Activated naive CD4-positive, alpha-beta T cell treated with Interleukin-2 at 50 U/mL for 16 hours (primary cell): Measurements from ENCODE around the gene CCSER1.
"Not testable (repeated sequence)": the region's sequence is repeated elsewhere in the genome, so short reads cannot be mapped to it uniquely, and the experiment has no call there.

ENCODE experiments used
- DNase-seq: peaks from one replicate; pipeline ENCODE4 v3.0.0-alpha.2; 2020

Gene CCSER1

DNA sequence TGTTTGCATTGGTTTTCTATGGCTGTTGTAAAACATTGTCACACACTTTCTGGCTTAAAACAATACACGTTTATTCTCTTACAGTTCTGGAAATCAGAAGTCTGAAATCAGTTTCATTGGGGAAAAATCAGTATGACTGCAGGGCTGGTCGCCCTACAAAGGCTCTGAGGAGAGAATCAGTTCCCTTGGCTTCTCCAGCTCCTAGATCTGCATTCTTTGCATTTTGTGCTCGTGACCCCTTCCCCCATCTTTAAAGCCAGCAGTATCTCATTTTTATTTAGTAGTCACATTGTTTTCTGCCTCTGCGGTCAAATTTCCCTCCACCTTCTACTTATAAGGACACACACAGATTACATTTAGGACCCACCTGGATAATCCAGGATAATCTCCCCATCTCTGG is 1326.9 kb downstream of the CCSER1 start:
- no peak for DNase-seq

GRCh38 chr4:91462566-91462965 is 1335.4 kb downstream of the CCSER1 start:
- DNase-seq: not testable (repeated sequence)

- no peak for DNase-seq
These were observed 1343.5 kb downstream of the CCSER1 start for GRCh38 chr4:91470671-91471070.

GRCh38 chr4:91471280-91471679 is 1344.1 kb downstream of the CCSER1 start:
- DNase-seq: no peak

- no peak for DNase-seq
These were observed 1344.9 kb downstream of the CCSER1 start for GRCh38 chr4:91472046-91472445.

- DNase-seq: no peak
These were observed 1358.2 kb downstream of the CCSER1 start for GRCh38 chr4:91485415-91485814.

DNA sequence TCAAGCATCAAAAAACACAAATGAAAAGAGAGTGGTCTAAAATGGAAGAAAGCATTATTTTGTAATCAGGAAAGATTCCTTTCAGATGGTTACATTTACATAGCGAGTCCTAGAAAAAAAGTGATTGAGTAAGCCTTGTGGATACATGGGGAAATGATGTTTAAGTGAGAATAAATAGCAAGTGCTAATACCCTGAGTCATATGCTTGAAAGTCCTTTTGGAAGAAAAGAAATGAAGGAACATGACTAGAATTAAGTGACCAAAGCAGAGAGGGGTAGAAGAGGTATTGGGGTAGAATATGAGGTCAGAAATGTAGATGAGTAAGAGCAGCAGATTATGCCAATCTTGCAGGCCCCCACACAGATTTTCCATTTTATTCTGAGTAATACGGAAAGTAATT is 1361.8 kb downstream of the CCSER1 start:
- DNase-seq: no peak

DNA sequence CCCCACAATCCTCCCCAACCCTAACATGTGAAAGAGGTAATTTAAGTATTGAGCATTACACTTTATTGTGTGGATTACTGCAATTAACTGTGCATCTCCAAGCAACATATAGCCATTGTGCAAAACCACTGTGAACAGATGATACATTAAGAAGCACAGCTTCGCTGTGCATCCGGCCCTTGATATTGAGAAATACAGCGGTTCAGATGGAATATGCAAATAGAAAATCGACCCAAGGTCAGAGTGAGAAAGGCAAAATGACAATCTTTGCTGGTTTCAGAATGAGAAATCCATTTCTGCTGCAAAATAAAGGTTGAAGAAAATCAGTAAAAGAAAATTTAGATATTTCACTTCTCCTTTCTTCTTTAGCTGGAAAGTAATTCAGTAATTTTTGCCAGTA is 1370.7 kb downstream of the CCSER1 start:
- no peak for DNase-seq

DNA sequence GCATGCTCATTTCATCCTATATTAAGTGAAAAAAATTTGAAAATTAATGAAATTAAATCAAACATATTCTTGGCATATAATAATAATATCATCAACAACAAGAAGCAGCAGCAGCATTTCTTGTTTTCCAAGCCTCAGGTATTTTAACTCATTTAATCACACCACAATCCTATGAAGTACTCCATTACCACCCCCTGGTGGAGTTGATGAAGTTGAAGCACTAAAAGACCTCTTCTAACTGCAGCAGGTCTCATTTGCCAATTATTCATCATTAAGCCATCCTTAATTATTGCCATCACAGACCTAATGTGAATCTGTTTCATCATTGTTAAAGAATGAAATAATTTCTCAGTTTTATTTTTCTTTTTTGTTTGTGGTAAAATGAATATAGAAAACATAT is 1375.2 kb downstream of the CCSER1 start:
- DNase-seq: no peak

GRCh38 chr4:91513326-91513725 is 1386.1 kb downstream of the CCSER1 start:
- DNase-seq: no peak

DNA sequence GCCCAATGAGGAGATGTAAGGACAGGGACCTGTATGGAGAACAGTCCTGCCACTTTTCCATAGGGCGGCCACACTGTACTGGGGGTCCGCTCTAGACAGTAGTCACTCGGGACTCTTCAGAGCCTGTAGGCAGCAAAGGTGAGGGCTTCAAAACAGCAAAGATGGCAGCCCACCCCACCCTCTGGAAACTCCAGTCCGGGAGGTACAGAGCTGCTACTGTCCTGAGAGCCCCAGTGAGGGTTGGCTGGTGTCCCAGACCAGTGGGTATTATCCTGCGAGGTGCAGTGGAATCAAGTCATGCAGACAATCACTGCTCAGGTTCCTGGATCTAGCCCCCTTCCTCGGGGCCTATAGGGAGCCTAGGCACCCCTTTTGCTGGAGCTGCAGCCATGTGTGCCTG is 1392.0 kb downstream of the CCSER1 start:
- DNase-seq: no peak

- DNase-seq: no peak
These were observed 1398.4 kb downstream of the CCSER1 start for GRCh38 chr4:91525621-91526020.

DNA sequence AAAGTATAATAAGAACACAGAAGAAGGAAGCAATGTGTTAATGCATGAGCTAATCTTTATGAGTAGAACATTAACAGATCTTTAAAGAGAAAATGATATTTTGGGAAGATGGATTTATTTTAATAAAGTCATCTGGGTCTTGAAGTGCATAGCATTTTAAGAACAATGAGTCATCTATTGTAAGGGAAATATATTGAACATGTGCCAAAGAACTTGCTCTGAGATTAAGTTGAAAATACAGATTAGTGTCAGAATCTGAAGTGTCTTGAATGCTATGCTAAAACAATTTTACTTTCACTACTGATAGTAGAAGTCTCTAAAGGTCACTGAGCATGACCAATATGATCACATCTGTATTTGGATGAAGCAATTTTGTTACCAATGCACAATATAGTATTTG is 1399.9 kb downstream of the CCSER1 start:
- no peak for DNase-seq

GRCh38 chr4:91567594-91567993 is 1440.4 kb downstream of the CCSER1 start:
- no peak for DNase-seq

- DNase-seq: no peak
These were observed 1450.7 kb downstream of the CCSER1 start for GRCh38 chr4:91577864-91578263.

- DNase-seq: no peak
These were observed 1463.1 kb downstream of the CCSER1 start for GRCh38 chr4:91590260-91590659.

- no peak for DNase-seq
These were observed 1464.9 kb downstream of the CCSER1 start for GRCh38 chr4:91592125-91592524.

- DNase-seq: no peak
These were observed 1469.5 kb downstream of the CCSER1 start for GRCh38 chr4:91596718-91597117.

- DNase-seq: no peak
These were observed 1471.5 kb downstream of the CCSER1 start for GRCh38 chr4:91598696-91599095.

GRCh38 chr4:91600301-91600700 is 1473.1 kb downstream of the CCSER1 start:
- no peak for DNase-seq

DNA sequence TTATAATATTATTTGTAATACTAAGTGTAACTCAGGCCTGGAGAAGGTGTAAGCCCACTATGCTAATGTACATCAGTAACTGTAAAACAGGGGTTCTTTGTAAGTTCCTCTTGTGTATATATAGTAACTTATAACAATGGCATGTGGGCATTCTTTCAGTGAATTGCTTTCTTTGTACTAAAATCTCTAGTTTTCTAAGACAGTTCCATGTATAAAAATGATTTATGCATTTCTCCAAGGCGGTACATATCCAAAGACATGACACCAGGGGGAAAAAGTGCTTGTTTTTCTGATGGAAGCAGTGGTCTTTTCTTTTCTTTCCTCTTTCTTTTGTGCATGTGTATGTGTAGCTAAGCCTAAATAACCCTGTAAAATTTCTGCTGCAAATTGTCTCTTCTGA is 1474.2 kb downstream of the CCSER1 start:
- DNase-seq: no peak

DNA sequence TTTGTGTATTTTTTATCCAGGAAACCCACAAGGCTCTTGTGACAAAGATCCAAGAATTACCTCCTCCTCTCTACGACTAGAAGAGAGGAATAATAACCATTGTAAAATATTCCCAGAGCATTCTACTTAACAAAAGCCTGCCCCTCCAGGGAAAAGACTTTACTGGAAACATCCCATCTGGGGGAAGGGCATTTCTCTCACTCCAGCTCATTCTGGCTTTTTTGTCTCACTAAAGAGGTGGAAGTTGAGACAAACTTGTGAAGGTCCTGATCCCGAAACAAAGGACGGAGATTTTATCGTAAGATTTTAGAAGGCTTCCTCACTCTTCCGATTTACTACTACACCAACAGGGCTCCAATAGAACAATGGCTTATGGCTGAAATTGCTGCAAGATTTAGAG is 1484.6 kb downstream of the CCSER1 start:
- DNase-seq: no peak

DNA sequence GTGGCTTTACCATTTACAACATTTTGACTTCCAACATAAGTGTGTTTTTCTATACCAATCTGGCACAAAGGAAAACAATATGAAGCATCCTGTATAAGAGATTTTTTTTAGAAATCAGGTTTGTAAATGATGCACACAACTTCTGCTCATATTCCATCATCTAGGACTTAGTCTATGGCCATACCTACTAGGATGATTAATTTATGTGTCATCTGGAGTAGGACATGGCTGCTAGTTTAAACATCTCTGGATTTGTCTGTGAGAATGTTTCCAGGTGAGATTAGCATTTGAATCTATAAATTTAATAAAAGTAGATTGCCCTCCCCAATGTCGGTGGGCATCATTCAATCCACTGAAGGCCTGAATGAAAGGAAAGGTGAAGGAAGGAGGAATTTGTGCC is 1493.8 kb downstream of the CCSER1 start:
- DNase-seq: no peak

- no peak for DNase-seq
These were observed 1494.3 kb downstream of the CCSER1 start for GRCh38 chr4:91621446-91621845.

GRCh38 chr4:91622925-91623602 is 1495.9 kb downstream of the CCSER1 start:
- no peak for DNase-seq

- not testable (repeated sequence) for DNase-seq
These were observed 1496.4 kb downstream of the CCSER1 start for GRCh38 chr4:91623603-91623967.
